Activated T-cell treated with anti-CD3 and anti-CD28 coated beads, Interleukin-2, amount 50 U/mL, for 24 hours (primary cell): ENCODE data around the gene SLFN12L.
"Not testable (repeated sequence)": the region's sequence is repeated elsewhere in the genome, so short reads cannot be mapped to it uniquely, and the experiment has no call there.

ENCODE experiments used
- DNase-seq: peaks from one replicate; pipeline ENCODE4 v3.0.0-alpha.2; 2020
- H3K27ac Mint-ChIP-seq: 2 replicates; pipeline ENCODE4 v1.8.0; 2020; ENCODE audit warnings: mild to moderate bottlenecking, mixed read lengths
- H3K27me3 Mint-ChIP-seq: 2 replicates; pipeline ENCODE4 v1.8.0; 2020; ENCODE audit warnings: mixed read lengths
- H3K36me3 Mint-ChIP-seq: 2 replicates; pipeline ENCODE4 v1.8.0; 2020; ENCODE audit warnings: low read depth, mixed read lengths
- H3K4me1 Mint-ChIP-seq: 2 replicates; pipeline ENCODE4 v1.8.0; 2020; ENCODE audit warnings: low read depth, mixed read lengths
- H3K4me3 Mint-ChIP-seq: 2 replicates; pipeline ENCODE4 v1.8.0; 2020; ENCODE audit warnings: mild to moderate bottlenecking, moderate library complexity, mixed read lengths
- H3K9me3 Mint-ChIP-seq: 2 replicates; pipeline ENCODE4 v1.8.0; 2020; ENCODE audit warnings: mixed read lengths

SLFN12L gene

DNA sequence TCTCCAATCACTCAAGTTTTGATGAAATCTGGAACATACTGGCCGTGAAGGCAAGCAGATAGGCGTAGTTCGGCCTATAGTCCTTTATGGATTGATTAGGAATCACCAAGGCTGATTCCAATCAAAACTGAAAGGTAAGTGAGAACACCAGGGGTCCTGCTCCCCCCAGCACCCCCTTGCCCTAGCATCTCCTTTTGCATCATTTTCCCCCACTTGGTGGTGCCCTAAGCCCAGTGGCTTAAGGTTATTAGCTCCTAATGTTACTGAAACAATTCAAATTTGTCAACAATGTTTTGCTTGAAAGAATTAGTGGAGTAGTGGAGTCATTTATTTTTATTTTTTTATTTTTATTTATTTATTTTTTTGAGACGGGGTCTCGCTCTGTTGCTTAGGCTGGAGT is 18.2 kb upstream of the SLFN12L start:
- H3K9me3 Mint-ChIP-seq, result no peaks in the 10 kb centered on the region
- H3K4me1 Mint-ChIP-seq, result peaks cover 1% of the 10 kb centered on the region
- DNase-seq, result no peak
- no peaks in the 10 kb centered on the region for H3K36me3 Mint-ChIP-seq
- no peak overlapping the region for H3K27ac Mint-ChIP-seq
- no peak overlapping the region for H3K4me3 Mint-ChIP-seq
- H3K27me3 Mint-ChIP-seq, result no peaks in the 10 kb centered on the region

DNA sequence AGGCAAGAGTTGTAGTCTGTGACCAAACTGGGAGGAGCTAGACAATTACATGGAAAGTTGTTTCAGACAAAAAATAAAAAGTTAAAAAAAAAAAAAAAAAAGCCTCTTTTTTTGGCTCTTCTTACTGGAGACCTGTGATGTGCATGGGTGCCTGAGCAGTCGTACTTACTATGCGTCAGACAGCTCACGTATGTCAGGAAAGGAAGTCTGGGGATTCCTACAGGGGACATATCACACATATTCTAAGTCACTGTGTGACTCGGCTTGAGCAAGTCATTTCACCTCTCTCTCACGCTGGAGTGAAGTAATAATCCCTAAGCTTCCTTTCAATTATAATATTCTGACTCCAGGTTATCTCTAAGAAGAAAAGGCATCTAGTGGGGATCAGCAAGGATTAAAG is 17.2 kb upstream of the SLFN12L start:
- H3K27me3 Mint-ChIP-seq, result no peaks in the 10 kb centered on the region
- H3K4me3 Mint-ChIP-seq, result no peak overlapping the region
- H3K27ac Mint-ChIP-seq, result no peak overlapping the region
- no peaks in the 10 kb centered on the region for H3K36me3 Mint-ChIP-seq
- DNase-seq, result no peak
- no peaks in the 10 kb centered on the region for H3K4me1 Mint-ChIP-seq
- no peaks in the 10 kb centered on the region for H3K9me3 Mint-ChIP-seq

DNA sequence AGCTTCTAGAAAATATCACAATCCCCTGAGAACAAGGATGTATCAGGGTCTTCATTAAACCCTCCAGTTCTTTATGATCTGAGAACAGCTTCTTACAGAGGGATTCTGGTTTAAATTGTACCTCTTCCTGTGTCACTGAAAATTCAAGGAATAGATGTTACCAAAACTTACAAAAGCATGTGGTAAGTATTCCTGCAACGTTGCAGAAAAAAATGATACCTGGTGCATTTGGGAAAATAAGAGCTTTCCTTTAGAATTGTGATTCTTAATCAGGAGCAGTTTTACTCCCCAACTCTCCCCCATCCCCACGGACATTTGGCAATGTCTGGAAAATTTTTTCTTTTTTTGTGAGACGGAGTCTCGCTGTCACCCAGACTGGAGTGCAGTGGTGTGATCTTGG is 15.8 kb upstream of the SLFN12L start:
- Mint-ChIP-seq H3K36me3 (no peaks in the 10 kb centered on the region), H3K4me3 (no peak overlapping the region), H3K27me3 (no peaks in the 10 kb centered on the region), H3K9me3 (no peaks in the 10 kb centered on the region), H3K27ac (no peak overlapping the region), H3K4me1 (peaks cover 8% of the 10 kb centered on the region)
- DNase-seq, result no peak

DNA sequence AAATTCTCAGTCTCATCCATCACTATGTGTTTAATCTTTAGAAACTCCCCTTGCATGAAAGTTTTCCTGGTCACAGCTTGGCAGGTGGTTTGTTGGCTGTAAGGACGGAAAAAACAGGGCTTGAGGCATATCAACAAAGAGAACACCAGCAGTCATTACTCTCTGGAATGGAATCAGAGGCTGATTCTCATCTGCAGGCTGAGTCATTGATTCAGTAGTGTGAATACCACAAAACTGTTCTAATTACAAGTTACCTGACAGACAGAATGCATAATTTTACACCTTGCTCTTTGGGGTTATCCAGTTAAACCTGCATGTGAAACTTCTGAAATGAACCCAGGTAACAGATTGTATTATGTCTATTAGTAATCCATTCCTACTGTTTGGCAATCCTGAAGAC is 11.5 kb upstream of the SLFN12L start:
- no peaks in the 10 kb centered on the region for H3K36me3 Mint-ChIP-seq
- no peak overlapping the region for H3K4me3 Mint-ChIP-seq
- H3K27me3 Mint-ChIP-seq, result no peaks in the 10 kb centered on the region
- no peak overlapping the region for H3K27ac Mint-ChIP-seq
- H3K9me3 Mint-ChIP-seq, result no peaks in the 10 kb centered on the region
- DNase-seq, result no peak
- peaks cover 25% of the 10 kb centered on the region for H3K4me1 Mint-ChIP-seq

DNA sequence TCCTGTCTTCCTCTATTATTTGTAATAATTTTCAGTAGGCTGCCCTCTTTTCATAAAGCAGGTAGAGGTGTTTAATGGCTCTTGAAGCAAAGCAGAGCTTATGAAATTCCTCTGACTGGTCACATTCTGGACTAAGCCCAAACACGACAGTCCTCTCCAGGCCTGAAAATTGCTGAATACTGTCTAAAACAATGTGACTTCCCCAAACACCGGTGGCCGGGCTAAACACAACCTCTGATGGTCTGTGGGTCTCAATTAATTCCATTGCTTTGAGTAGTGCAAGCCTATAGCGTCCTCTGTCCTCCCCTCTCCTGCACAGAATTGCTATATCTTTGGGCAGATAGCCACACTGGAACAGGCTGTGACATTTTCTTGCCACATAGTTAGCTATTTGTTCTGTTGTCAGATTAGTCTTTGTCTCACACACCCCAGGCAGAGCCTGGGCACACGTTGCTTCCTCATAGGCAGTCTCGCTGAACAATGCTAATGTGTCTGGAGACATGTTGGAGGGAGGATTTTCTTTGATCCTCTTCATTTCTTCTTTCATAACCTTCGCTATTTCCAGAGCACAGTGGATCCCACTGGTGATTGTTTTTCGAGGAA is 10.8 kb upstream of the SLFN12L start:
- H3K27ac Mint-ChIP-seq, result no peak overlapping the region
- no peaks in the 10 kb centered on the region for H3K9me3 Mint-ChIP-seq
- no peak for DNase-seq
- no peaks in the 10 kb centered on the region for H3K36me3 Mint-ChIP-seq
- no peaks in the 10 kb centered on the region for H3K27me3 Mint-ChIP-seq
- H3K4me3 Mint-ChIP-seq, result no peak overlapping the region
- H3K4me1 Mint-ChIP-seq, result peaks cover 32% of the 10 kb centered on the region

DNA sequence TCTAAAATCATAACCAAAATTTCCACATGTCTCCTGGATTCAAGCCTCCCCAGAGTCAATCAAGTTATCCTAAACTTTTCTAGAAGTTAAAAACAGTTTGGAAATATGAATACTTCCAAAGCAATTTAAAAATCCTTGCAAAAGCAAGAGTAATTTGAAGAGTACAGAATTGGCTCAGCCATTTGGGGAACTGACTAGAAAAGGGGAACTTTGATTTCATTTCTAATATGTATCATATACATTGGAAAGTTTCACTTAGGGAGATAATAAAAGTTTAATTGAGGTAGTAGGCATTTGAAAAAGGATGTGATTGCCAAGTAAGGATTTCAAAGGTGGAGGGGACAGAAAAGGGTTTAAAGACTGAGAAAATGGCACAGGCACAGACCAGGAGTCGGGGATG is 9.0 kb upstream of the SLFN12L start:
- Mint-ChIP-seq H3K4me3 (no peak overlapping the region), H3K4me1 (peaks cover 38% of the 10 kb centered on the region), H3K27ac (no peak overlapping the region)

DNA sequence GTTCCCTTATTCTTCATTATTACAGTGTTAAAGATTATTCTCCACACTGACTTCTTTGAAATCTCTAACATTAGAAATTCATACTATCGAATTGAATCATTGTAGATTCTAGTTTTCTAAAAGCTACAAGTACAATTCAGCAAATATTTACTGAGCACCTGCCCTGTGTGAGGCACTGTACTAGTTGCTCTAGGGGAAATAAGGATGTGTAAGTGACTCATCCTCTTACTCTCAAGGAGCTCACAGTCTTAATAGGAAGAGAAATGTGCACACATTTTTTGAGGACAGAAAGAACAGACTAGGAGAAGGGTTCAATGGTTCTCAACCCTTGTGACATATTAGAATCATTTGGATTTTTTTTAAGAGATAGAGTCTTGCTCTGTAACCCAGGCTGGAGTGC is 7.7 kb upstream of the SLFN12L start:
- no peak for DNase-seq
- Mint-ChIP-seq H3K36me3 (no peaks in the 10 kb centered on the region), H3K4me3 (no peak overlapping the region), H3K27me3 (no peaks in the 10 kb centered on the region), H3K4me1 (peaks cover 48% of the 10 kb centered on the region), H3K9me3 (no peaks in the 10 kb centered on the region), H3K27ac (no peak overlapping the region)

More for the DNA sequence above, 9.0 kb upstream of the SLFN12L start:
- Mint-ChIP-seq H3K9me3 (no peaks in the 10 kb centered on the region), H3K36me3 (no peaks in the 10 kb centered on the region), H3K27me3 (no peaks in the 10 kb centered on the region)
- DNase-seq, result no peak

DNA sequence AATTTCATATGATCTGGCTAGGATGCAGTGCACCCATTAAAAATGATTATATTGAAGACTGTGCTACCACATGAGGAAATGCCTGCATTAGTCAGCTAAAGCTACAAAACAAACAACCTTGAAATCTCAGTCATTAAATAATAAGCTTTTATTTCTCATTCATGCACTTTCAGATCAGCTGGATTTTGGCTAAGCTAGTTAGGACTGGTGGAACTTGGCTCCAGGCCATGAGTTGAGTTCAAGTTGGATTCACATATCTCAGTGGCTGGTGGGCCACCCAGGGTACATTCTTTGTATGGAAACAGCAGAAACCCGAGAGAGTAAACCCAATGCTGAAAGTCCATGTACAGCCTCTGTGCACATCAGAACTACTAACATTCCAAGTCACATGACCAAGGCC is 6.4 kb upstream of the SLFN12L start:
- H3K9me3 Mint-ChIP-seq, result no peaks in the 10 kb centered on the region
- no peak overlapping the region for H3K4me3 Mint-ChIP-seq
- DNase-seq, result no peak
- no peak overlapping the region for H3K27ac Mint-ChIP-seq
- H3K36me3 Mint-ChIP-seq, result no peaks in the 10 kb centered on the region
- no peaks in the 10 kb centered on the region for H3K27me3 Mint-ChIP-seq
- peaks cover 56% of the 10 kb centered on the region for H3K4me1 Mint-ChIP-seq

DNA sequence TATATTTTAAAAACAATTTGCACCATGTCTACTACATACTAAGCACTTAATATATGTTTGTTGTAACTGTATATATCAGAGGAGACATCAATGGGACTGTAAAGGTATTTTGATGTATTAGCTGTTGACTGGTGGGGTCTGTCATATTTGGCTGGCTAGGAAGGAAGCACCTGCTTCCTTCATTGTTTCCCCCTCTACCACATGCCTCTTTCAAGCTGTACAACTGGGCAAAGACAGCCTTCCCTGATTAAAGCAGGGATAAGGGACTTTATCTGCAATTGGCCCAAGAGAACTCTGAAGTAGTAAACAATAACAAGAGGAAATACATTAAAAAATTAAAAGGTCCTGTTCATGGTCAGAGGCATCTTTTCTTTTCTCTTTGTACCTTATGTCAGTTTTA is 5.5 kb upstream of the SLFN12L start:
- Mint-ChIP-seq H3K4me1 (peaks cover 62% of the 10 kb centered on the region), H3K27ac (no peak overlapping the region), H3K27me3 (no peaks in the 10 kb centered on the region), H3K36me3 (no peaks in the 10 kb centered on the region), H3K4me3 (no peak overlapping the region), H3K9me3 (no peaks in the 10 kb centered on the region)
- DNase-seq, result no peak

DNA sequence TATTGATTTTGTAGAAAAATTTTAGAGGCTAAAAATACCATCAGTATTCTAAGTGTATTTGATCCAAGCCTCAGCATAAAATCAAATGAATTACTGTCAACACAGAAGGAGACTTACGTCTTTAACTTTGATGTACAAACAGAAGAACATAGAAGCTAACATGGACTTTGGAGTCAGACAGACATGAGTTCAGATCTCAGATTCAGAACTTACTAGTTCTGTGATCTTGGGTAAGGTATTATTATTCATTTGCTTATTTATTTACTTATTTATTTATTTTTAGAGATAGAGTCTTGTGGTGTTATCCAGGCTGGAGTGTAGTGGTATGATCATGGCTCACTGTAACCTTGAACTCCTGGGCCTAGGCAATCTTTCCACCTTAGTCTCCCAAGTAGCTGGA is 4.0 kb upstream of the SLFN12L start:
- no peaks in the 10 kb centered on the region for H3K9me3 Mint-ChIP-seq
- H3K27me3 Mint-ChIP-seq, result no peaks in the 10 kb centered on the region
- peak overlapping the region; percentile 80 for H3K4me3 Mint-ChIP-seq
- DNase-seq, result no peak
- H3K27ac Mint-ChIP-seq, result peak overlapping the region; percentile 99
- peaks cover 8% of the 10 kb centered on the region for H3K36me3 Mint-ChIP-seq
- H3K4me1 Mint-ChIP-seq, result peaks cover 66% of the 10 kb centered on the region

DNA sequence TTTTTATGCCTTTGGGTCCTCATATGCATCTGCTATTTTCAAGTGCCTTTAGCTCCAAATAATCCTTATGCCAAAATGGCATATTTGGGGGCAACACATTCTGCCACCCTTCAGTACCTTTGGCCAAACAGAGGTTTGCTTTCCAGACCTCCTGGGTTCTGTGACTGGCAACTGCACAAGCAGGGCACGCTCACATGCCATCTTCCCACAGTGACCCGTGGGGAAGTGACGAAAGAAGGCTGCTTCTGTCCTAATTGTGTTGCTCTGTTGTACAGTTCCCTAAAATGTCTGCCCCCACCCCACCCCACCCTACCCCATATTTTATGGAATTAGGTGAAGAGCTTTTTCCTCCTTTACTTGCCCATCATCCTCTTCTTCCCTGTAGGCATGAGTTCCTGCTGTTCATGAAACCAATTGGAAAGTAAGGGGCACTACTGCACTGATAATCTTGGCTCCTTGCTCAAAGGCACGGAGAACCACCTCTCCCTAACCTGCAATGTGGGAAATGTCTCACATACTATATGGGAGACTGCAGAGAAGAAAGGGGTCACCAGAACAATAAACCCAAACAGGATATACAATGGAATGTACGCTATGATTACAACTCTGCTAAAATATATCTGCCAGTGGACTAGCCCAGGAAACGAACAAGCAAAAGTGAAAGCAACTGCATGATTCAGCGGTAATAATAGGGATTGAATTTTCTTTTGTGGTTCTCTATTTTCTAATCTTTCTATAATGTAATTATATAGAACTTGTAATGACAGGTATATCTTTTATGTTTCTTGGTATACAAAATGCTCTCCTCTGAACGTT is 3.3 kb upstream of the SLFN12L start:
- H3K27ac Mint-ChIP-seq, result peak overlapping the region; percentile 99
- H3K9me3 Mint-ChIP-seq, result no peaks in the 10 kb centered on the region
- DNase-seq, result peak; percentile 62
- H3K4me1 Mint-ChIP-seq, result peaks cover 66% of the 10 kb centered on the region
- peak overlapping the region; percentile 80 for H3K4me3 Mint-ChIP-seq
- H3K36me3 Mint-ChIP-seq, result peaks cover 14% of the 10 kb centered on the region
- H3K27me3 Mint-ChIP-seq, result no peaks in the 10 kb centered on the region

DNA sequence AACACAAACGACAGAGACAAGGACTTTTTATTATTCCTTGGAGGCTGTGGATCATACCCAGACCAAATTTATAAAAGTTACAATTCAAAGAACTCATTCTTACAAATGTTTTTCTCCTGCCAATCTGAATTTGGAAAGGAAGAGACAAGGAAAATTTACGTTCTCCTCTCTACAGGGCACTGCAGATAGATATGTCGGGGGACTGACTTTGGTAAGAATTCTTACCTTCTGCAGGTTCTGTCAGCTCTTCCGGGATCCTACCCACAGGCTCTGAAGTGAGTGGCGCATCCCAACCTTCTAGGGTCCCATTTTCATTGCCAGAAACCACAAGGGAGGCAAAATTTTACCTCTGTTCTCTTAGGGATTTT is 2.2 kb upstream of the SLFN12L start:
- peaks cover 22% of the 10 kb centered on the region for H3K36me3 Mint-ChIP-seq
- H3K4me1 Mint-ChIP-seq, result peaks cover 63% of the 10 kb centered on the region
- no peaks in the 10 kb centered on the region for H3K27me3 Mint-ChIP-seq
- DNase-seq, result no peak
- peak overlapping the region; percentile 99 for H3K27ac Mint-ChIP-seq
- H3K9me3 Mint-ChIP-seq, result no peaks in the 10 kb centered on the region
- peak overlapping the region; percentile 80 for H3K4me3 Mint-ChIP-seq

DNA sequence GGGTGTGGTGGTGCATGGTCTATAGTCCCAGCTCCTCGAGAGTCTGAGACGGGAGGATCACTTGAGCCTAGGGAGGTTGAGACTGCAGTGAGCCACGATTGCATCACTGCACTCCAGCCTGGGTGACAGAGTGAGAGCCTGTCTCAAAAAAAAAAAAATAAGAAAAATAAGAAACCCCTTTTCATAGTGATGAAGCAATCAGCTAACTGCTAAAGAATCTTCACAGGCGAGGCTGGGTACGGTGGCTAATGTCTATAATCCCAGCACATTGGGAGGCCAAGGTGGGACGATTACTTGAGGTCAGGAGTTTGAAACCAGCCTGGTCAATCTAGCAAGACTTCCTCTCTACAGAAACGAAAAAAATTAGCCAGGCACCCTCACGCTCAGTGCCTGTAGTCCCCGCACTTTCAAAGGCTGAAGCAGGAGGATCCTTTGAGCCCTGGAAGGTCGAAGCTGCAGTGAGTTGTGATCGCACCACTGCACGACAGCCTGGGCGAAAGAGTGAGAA is 760 bp downstream of the SLFN12L start:
- Mint-ChIP-seq H3K9me3 (no peaks in the 10 kb centered on the region), H3K4me1 (peaks cover 70% of the 10 kb centered on the region), H3K27me3 (no peaks in the 10 kb centered on the region), H3K27ac (peak overlapping the region; percentile 99), H3K4me3 (peak overlapping the region; percentile 92), H3K36me3 (peaks cover 36% of the 10 kb centered on the region)
- DNase-seq, result peak; percentile 56

DNA sequence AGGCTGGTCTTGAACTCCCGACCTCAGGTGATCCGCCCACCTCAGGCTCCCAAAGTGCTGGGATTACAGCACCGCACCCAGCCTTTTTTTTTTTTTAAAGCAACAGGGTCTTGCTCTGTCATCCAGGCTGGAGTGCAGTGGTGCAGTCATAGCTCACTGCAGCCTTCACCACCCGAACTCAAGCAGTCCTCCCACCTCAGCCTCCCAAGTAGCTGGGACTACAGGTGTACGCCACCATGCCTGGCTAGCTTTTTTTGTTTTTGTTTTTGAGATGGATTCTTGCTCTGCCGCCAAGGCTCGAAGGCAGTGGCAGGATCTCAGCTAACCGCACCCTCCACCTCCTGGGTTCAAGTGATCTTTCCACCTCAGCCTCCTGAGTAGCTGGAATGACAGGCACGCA is 2.1 kb downstream of the SLFN12L start:
- H3K9me3 Mint-ChIP-seq, H3K27me3 Mint-ChIP-seq, DNase-seq: not testable (repeated sequence)
- H3K4me3 Mint-ChIP-seq, result peak overlapping the region; percentile 92
- H3K36me3 Mint-ChIP-seq, result peaks cover 41% of the 10 kb centered on the region
- H3K27ac Mint-ChIP-seq, result peak overlapping the region; percentile 99
- peaks cover 71% of the 10 kb centered on the region for H3K4me1 Mint-ChIP-seq

DNA sequence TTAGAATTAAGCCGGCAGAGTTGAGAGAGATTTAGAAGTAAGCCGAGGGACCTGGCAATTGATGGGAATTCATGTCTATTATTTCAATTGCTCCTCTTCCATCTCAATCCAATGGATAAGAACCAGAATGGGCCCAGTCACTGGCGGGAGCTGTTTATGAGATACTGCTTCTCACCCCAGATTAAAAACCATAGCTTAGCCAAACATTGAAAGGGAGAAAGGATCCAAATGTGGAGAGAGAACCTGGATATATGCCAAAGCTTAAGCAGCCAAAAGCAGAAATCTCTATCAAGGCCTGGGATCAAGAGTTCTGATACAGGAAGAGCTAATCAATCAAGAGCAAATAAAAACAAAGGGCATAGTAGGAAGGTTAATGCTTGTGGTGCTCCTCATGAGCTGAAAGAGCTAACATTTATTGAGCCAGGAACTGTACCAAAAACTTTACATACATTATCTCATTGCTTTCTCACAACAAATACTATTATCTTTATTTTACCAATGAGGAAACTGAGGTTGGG is 2.8 kb downstream of the SLFN12L start:
- peaks cover 41% of the 10 kb centered on the region for H3K36me3 Mint-ChIP-seq
- peak overlapping the region; percentile 99 for H3K27ac Mint-ChIP-seq

More for the DNA sequence above, 2.8 kb downstream of the SLFN12L start:
- no peak for DNase-seq
- peak overlapping the region; percentile 92 for H3K4me3 Mint-ChIP-seq
- H3K4me1 Mint-ChIP-seq, result peaks cover 67% of the 10 kb centered on the region
- no peaks in the 10 kb centered on the region for H3K9me3 Mint-ChIP-seq
- H3K27me3 Mint-ChIP-seq, result no peaks in the 10 kb centered on the region
